ENCODE results near the gene ZC3H8.
"Not testable (repeated sequence)": the region's sequence is repeated elsewhere in the genome, so short reads cannot be mapped to it uniquely, and the experiment has no call there.

Gene ZC3H8

GRCh38 chr2:112254466-112255240 lies at the start of gene ZC3H8:
ZC3H8 (minus strand) TSS chr2:112255042; CDS start chr2:112254981, 61 bp downstream.
- DNase-seq (ENCODE audit: low spot score) = peak; percentile 100

GRCh38 chr2:112304298-112304941 lies 49.6 kb upstream of the ZC3H8 start:
- DNase-seq (ENCODE audit: low spot score) = no peak

- DNase-seq (ENCODE audit: low spot score) = no peak
These were observed 47.1 kb upstream of the ZC3H8 start for GRCh38 chr2:112301973-112302372.

GRCh38 chr2:112301171-112301584 lies 46.3 kb upstream of the ZC3H8 start:
- no peak for DNase-seq (ENCODE audit: low spot score)

GRCh38 chr2:112296407-112296806 lies 41.6 kb upstream of the ZC3H8 start:
- no peak for DNase-seq (ENCODE audit: low spot score)

- DNase-seq (ENCODE audit: low spot score) = no peak
These were observed 40.7 kb upstream of the ZC3H8 start for GRCh38 chr2:112295407-112296078.

- no peak for DNase-seq (ENCODE audit: low spot score)
These were observed 39.0 kb upstream of the ZC3H8 start for GRCh38 chr2:112293636-112294401.

GRCh38 chr2:112290648-112291047 lies 35.8 kb upstream of the ZC3H8 start:
- no peak for DNase-seq (ENCODE audit: low spot score)

- DNase-seq (ENCODE audit: low spot score) = no peak
These were observed 35.2 kb upstream of the ZC3H8 start for GRCh38 chr2:112290088-112290487.

- not testable (repeated sequence) for DNase-seq (ENCODE audit: low spot score)
These were observed 28.7 kb upstream of the ZC3H8 start for GRCh38 chr2:112283535-112283934.

GRCh38 chr2:112282066-112282465 lies 27.2 kb upstream of the ZC3H8 start:
- not testable (repeated sequence) for DNase-seq (ENCODE audit: low spot score)

- no peak for DNase-seq (ENCODE audit: low spot score)
These were observed 22.9 kb upstream of the ZC3H8 start for GRCh38 chr2:112277596-112278220.

- no peak for DNase-seq (ENCODE audit: low spot score)
These were observed 22.1 kb upstream of the ZC3H8 start for GRCh38 chr2:112276954-112277353.

GRCh38 chr2:112275887-112276773 lies 21.3 kb upstream of the ZC3H8 start:
- peak; percentile 91 for DNase-seq (ENCODE audit: low spot score)

- peak; percentile 94 for DNase-seq (ENCODE audit: low spot score)
These were observed 20.6 kb upstream of the ZC3H8 start, which contains the start of gene ZC3H6 for GRCh38 chr2:112275311-112275886. ZC3H6 (plus strand) TSS chr2:112275597; CDS start chr2:112275995, 398 bp downstream.

- DNase-seq (ENCODE audit: low spot score) = no peak
These were observed 18.5 kb upstream of the ZC3H8 start for GRCh38 chr2:112273349-112273748.

- no peak for DNase-seq (ENCODE audit: low spot score)
These were observed 17.8 kb upstream of the ZC3H8 start for GRCh38 chr2:112272669-112273068.

GRCh38 chr2:112268547-112268946 lies 13.7 kb upstream of the ZC3H8 start:
- DNase-seq (ENCODE audit: low spot score) = no peak

- DNase-seq (ENCODE audit: low spot score) = no peak
These were observed 8.0 kb upstream of the ZC3H8 start for GRCh38 chr2:112262876-112263275.

- no peak for DNase-seq (ENCODE audit: low spot score)
These were observed 5.4 kb upstream of the ZC3H8 start for GRCh38 chr2:112260295-112260625.
